Measurements from ENCODE around the gene GPR35. TPM values are rescaled to one million over a fixed set of nuclear protein-coding genes. Genes with fewer than 3 reads are reported as not detected.

GPR35 gene
- total RNA-seq, 1 donor from 2014 or later: 0.82 TPM

GRCh38 chr2:240629968-240630770 lies 4.9 kb downstream of the GPR35 start:
- TF ChIP-seq CTCF (IDR thresholded peaks at IDR 0.05; ENCODE audit: insufficient read depth, low read depth, low read length): no peak
- no peak for TF ChIP-seq EZH2 (IDR thresholded peaks at IDR 0.05; ENCODE audit: insufficient read depth, low read length)
- DNase-seq (ENCODE audit: low read depth) (no peak), FAIRE-seq (no peak)
- Histone ChIP-seq H4K20me1 (ENCODE audit: insufficient read depth, low read length) (no peaks in the 10 kb centered on the region), H3K4me2 (ENCODE audit: low read length) (no peak overlapping the region), H2AFZ (ENCODE audit: low read depth, low read length) (no peak overlapping the region), H3K9ac (ENCODE audit: low read length) (no peak overlapping the region), H3K36me3 (ENCODE audit: insufficient read depth, low read length) (no peaks in the 10 kb centered on the region), H3K9me3 (ENCODE audit: insufficient read depth, low read depth, low read length) (peaks cover 13% of the 10 kb centered on the region), H3K27ac (ENCODE audit: low read depth, low read length) (no peak overlapping the region), H3K4me1 (ENCODE audit: insufficient read depth, low read length) (peaks cover 3% of the 10 kb centered on the region), H3K79me2 (ENCODE audit: insufficient read depth, low read length) (no peaks in the 10 kb centered on the region), H3K27me3 (ENCODE audit: insufficient read depth, low read length) (no peaks in the 10 kb centered on the region), H3K4me3 (ENCODE audit: insufficient read depth, low read depth, low read length) (no peak overlapping the region)
- H3K36me3 Mint-ChIP-seq (ENCODE audit: low read depth, unreplicated experiment): no peaks in the 10 kb centered on the region
- no peaks in the 10 kb centered on the region for H3K4me1 Mint-ChIP-seq (ENCODE audit: low read depth, unreplicated experiment)
- H3K27ac Mint-ChIP-seq (ENCODE audit: unreplicated experiment): peak overlapping the region; percentile 26
- peaks cover 25% of the 10 kb centered on the region for H3K27me3 Mint-ChIP-seq (ENCODE audit: low read depth, unreplicated experiment)
- peaks cover 22% of the 10 kb centered on the region for H3K9me3 Mint-ChIP-seq (ENCODE audit: unreplicated experiment)
- H3K4me3 Mint-ChIP-seq (ENCODE audit: unreplicated experiment): no peak overlapping the region

GRCh38 chr2:240630771-240631547 lies 5.7 kb downstream of the GPR35 start:
- H3K4me3 ChIP-seq (ENCODE audit: insufficient read depth, low read depth, low read length): no peak overlapping the region
- no peak overlapping the region for H3K4me2 ChIP-seq (ENCODE audit: low read length)
- Mint-ChIP-seq H3K36me3 (ENCODE audit: low read depth, unreplicated experiment) (no peaks in the 10 kb centered on the region), H3K9me3 (ENCODE audit: unreplicated experiment) (peaks cover 22% of the 10 kb centered on the region), H3K27me3 (ENCODE audit: low read depth, unreplicated experiment) (peaks cover 25% of the 10 kb centered on the region), H3K4me1 (ENCODE audit: low read depth, unreplicated experiment) (no peaks in the 10 kb centered on the region), H3K27ac (ENCODE audit: unreplicated experiment) (no peak overlapping the region), H3K4me3 (ENCODE audit: unreplicated experiment) (no peak overlapping the region)
- peaks cover 13% of the 10 kb centered on the region for H3K9me3 ChIP-seq (ENCODE audit: insufficient read depth, low read depth, low read length)
- no peak for FAIRE-seq
- no peak for DNase-seq (ENCODE audit: low read depth)
- no peaks in the 10 kb centered on the region for H3K27me3 ChIP-seq (ENCODE audit: insufficient read depth, low read length)
- H2AFZ ChIP-seq (ENCODE audit: low read depth, low read length): no peak overlapping the region
- no peak for TF ChIP-seq CTCF (IDR thresholded peaks at IDR 0.05; ENCODE audit: insufficient read depth, low read depth, low read length)
- no peak for TF ChIP-seq EZH2 (IDR thresholded peaks at IDR 0.05; ENCODE audit: insufficient read depth, low read length)
- H3K4me1 ChIP-seq (ENCODE audit: insufficient read depth, low read length): no peaks in the 10 kb centered on the region
- no peaks in the 10 kb centered on the region for H4K20me1 ChIP-seq (ENCODE audit: insufficient read depth, low read length)
- no peaks in the 10 kb centered on the region for H3K79me2 ChIP-seq (ENCODE audit: insufficient read depth, low read length)
- no peak overlapping the region for H3K27ac ChIP-seq (ENCODE audit: low read depth, low read length)
- no peaks in the 10 kb centered on the region for H3K36me3 ChIP-seq (ENCODE audit: insufficient read depth, low read length)
- no peak overlapping the region for H3K9ac ChIP-seq (ENCODE audit: low read length)
